Trophoblast cell (in vitro differentiated cells and primary cell): ENCODE data around the gene CTBP2.

Experiments used
- DNase-seq, 2 donors: peaks; one replicate each; pipeline ENCODE4 v3.0.0-alpha.2; 2016
- H2AFZ ChIP-seq: 2 replicates; pipeline ENCODE4 v1.6.1; 2013; ENCODE audit warnings: low read length, moderate library complexity, mild to moderate bottlenecking; ENCODE audit not compliant: insufficient read depth, poor library complexity
- H2AK5ac ChIP-seq: 2 replicates; pipeline ENCODE4 v1.6.1; 2013; ENCODE audit warnings: mild to moderate bottlenecking, low read length
- H2BK120ac ChIP-seq: 2 replicates; pipeline ENCODE4 v1.6.1; 2013; ENCODE audit warnings: low read length, mild to moderate bottlenecking, moderate library complexity; ENCODE audit not compliant: insufficient read depth, poor library complexity
- H2BK12ac ChIP-seq: 2 replicates; pipeline ENCODE4 v1.6.1; 2013; ENCODE audit warnings: mild to moderate bottlenecking, low read length, moderate library complexity
- H2BK5ac ChIP-seq: 2 replicates; pipeline ENCODE4 v1.6.1; 2013; ENCODE audit warnings: low read length, low read depth, moderate library complexity, mild to moderate bottlenecking; ENCODE audit not compliant: poor library complexity
- H3K14ac ChIP-seq: 2 replicates; pipeline ENCODE4 v1.6.1; 2013; ENCODE audit warnings: mild to moderate bottlenecking, low read length
- H3K18ac ChIP-seq: 2 replicates; pipeline ENCODE4 v1.6.1; 2013; ENCODE audit warnings: mild to moderate bottlenecking, low read length
- H3K23ac ChIP-seq: 2 replicates; pipeline ENCODE4 v1.6.1; 2013; ENCODE audit warnings: low read length
- H3K27ac ChIP-seq: 2 replicates; pipeline ENCODE4 v1.5.1; 2013; ENCODE audit warnings: low read depth, mild to moderate bottlenecking, inconsistent platforms, low read length, moderate library complexity
- H3K27me3 ChIP-seq: 2 replicates; pipeline ENCODE4 v1.6.1; 2013; ENCODE audit warnings: inconsistent platforms, mild to moderate bottlenecking, low read length, moderate library complexity; ENCODE audit not compliant: insufficient read depth
- H3K36me3 ChIP-seq, 2 experiments: 1 replicate in 1 of 2; 2 replicates in 1 of 2; pipeline ENCODE4 v1.6.1; 2013; ENCODE audit warnings: low read length in 2 of 2, mild to moderate bottlenecking in 2 of 2, moderate library complexity in 1 of 2; ENCODE audit not compliant: insufficient read depth in 2 of 2, control insufficient read depth in 1 of 2
- H3K4ac ChIP-seq: 2 replicates; pipeline ENCODE4 v1.6.1; 2013; ENCODE audit warnings: low read depth, mild to moderate bottlenecking, low read length, moderate library complexity
- H3K4me1 ChIP-seq, 2 experiments: 1 replicate in 1 of 2; 2 replicates in 1 of 2; pipeline ENCODE4 v1.6.1; 2013; ENCODE audit warnings: low read length in 2 of 2, mild to moderate bottlenecking in 2 of 2, moderate library complexity in 1 of 2; ENCODE audit not compliant: insufficient read depth in 2 of 2, control insufficient read depth in 1 of 2
- H3K4me2 ChIP-seq: 2 replicates; pipeline ENCODE4 v1.6.1; 2013; ENCODE audit warnings: inconsistent platforms, mild to moderate bottlenecking, low read length, moderate library complexity
- H3K4me3 ChIP-seq: 2 replicates; pipeline ENCODE4 v1.5.1; 2013; ENCODE audit warnings: mild to moderate bottlenecking, low read depth, low read length, inconsistent platforms
- H3K79me1 ChIP-seq: one replicate; pipeline ENCODE4 v1.6.1; 2013; ENCODE audit warnings: low read length
- H3K79me2 ChIP-seq: 2 replicates; pipeline ENCODE4 v1.6.1; 2013; ENCODE audit warnings: low read length, mild to moderate bottlenecking; ENCODE audit not compliant: control insufficient read depth, insufficient read depth, poor library complexity
- H3K9ac ChIP-seq: 2 replicates; pipeline ENCODE4 v1.6.1; 2013; ENCODE audit warnings: mild to moderate bottlenecking, low read length
- H3K9me3 ChIP-seq: 2 replicates; pipeline ENCODE4 v1.6.1; 2013; ENCODE audit warnings: low read depth, mild to moderate bottlenecking, control low read depth, inconsistent platforms, low read length; ENCODE audit not compliant: insufficient read depth
- H4K12ac ChIP-seq: 2 replicates; pipeline ENCODE4 v1.6.1; 2013; ENCODE audit warnings: low read depth, mild to moderate bottlenecking, low read length, moderate library complexity
- H4K8ac ChIP-seq: 2 replicates; pipeline ENCODE4 v1.6.1; 2013; ENCODE audit warnings: low read depth, mild to moderate bottlenecking, low read length, moderate library complexity
- H4K91ac ChIP-seq: one replicate; pipeline ENCODE4 v1.6.1; 2013; ENCODE audit warnings: low read depth, mild to moderate bottlenecking, low read length, moderate library complexity
- WGBS: extraction: QIAGEN DNeasy Blood & Tissue Kit; methylation state at CpG from one replicate; pipeline ENCODE4 v1.1.7; 2013; ENCODE audit warnings: missing lambda C conversion rate; ENCODE audit not compliant: insufficient read length, insufficient coverage; ENCODE audit errors: extremely low coverage; 5-methylcytosine and 5-hydroxymethylcytosine counted together

Gene CTBP2

GRCh38 chr10:125120053-125120710 is 40.2 kb downstream of the CTBP2 start:
- Histone ChIP-seq H3K79me2 (peaks cover 26% of the 10 kb centered on the region), H3K23ac (no peak overlapping the region), H3K27me3 (no peaks in the 10 kb centered on the region), H3K79me1 (no peaks in the 10 kb centered on the region), H3K27ac (no peak overlapping the region), H3K4me2 (no peak overlapping the region), H2AK5ac (no peak overlapping the region), H3K4me1 (no peaks in the 10 kb centered on the region), H3K9ac (no peak overlapping the region), H2AFZ (no peak overlapping the region), H3K4me3 (no peak overlapping the region), H4K8ac (no peak overlapping the region), H3K36me3 (peaks cover 11 to 13% of the 10 kb centered on the region in 2 experiments), H2BK12ac (no peak overlapping the region), H3K18ac (no peak overlapping the region), H3K4ac (peak overlapping the region; percentile 69), H2BK5ac (no peak overlapping the region), H4K12ac (no peak overlapping the region), H2BK120ac (no peak overlapping the region), H3K14ac (no peak overlapping the region), H4K91ac (no peak overlapping the region), H3K9me3 (no peaks in the 10 kb centered on the region)
- WGBS, result no CpG with 5 or more reads among the region's 11 CpGs
- DNase-seq, result no peak

GRCh38 chr10:125118701-125119100 is 41.7 kb downstream of the CTBP2 start:
- Histone ChIP-seq H3K27me3 (no peaks in the 10 kb centered on the region), H3K18ac (no peak overlapping the region), H2BK120ac (no peak overlapping the region), H3K14ac (no peak overlapping the region), H3K27ac (no peak overlapping the region), H3K23ac (no peak overlapping the region), H2BK12ac (no peak overlapping the region), H2BK5ac (no peak overlapping the region), H4K91ac (no peak overlapping the region), H3K36me3 (peaks cover 12 to 14% of the 10 kb centered on the region in 2 experiments), H3K9me3 (no peaks in the 10 kb centered on the region), H2AFZ (no peak overlapping the region), H3K79me1 (no peaks in the 10 kb centered on the region), H3K4me1 (peaks cover 0 to 2% of the 10 kb centered on the region in 2 experiments), H2AK5ac (no peak overlapping the region), H3K4ac (peak overlapping the region; percentile 41), H3K4me2 (no peak overlapping the region), H3K9ac (no peak overlapping the region), H4K12ac (no peak overlapping the region), H3K4me3 (no peak overlapping the region), H4K8ac (no peak overlapping the region), H3K79me2 (peaks cover 22% of the 10 kb centered on the region)
- DNase-seq, result no peak
- WGBS, result no CpG with 5 or more reads among the region's 10 CpGs

- Histone ChIP-seq H3K9me3 (no peaks in the 10 kb centered on the region), H3K4ac (peak overlapping the region; percentile 56), H3K27me3 (no peaks in the 10 kb centered on the region), H4K8ac (no peak overlapping the region), H3K23ac (no peak overlapping the region), H3K14ac (no peak overlapping the region), H2BK12ac (no peak overlapping the region), H3K4me1 (peaks cover 0 to 2% of the 10 kb centered on the region in 2 experiments), H3K27ac (no peak overlapping the region), H2BK120ac (no peak overlapping the region), H4K91ac (no peak overlapping the region), H3K4me3 (no peak overlapping the region), H2BK5ac (no peak overlapping the region), H3K9ac (no peak overlapping the region), H3K4me2 (no peak overlapping the region), H3K36me3 (peaks cover 12 to 14% of the 10 kb centered on the region in 2 experiments), H4K12ac (no peak overlapping the region), H2AK5ac (no peak overlapping the region), H2AFZ (no peak overlapping the region), H3K18ac (no peak overlapping the region), H3K79me1 (no peaks in the 10 kb centered on the region), H3K79me2 (peaks cover 19% of the 10 kb centered on the region)
- no CpG with 5 or more reads among the region's 14 CpGs for WGBS
- DNase-seq, result no peak
Observed at GRCh38 chr10:125118011-125118611, 42.3 kb downstream of the CTBP2 start.

GRCh38 chr10:125116652-125117310 is 43.6 kb downstream of the CTBP2 start:
- Histone ChIP-seq H2AFZ (no peak overlapping the region), H3K79me1 (no peaks in the 10 kb centered on the region), H4K91ac (no peak overlapping the region), H3K4me2 (no peak overlapping the region), H3K79me2 (peaks cover 15% of the 10 kb centered on the region), H3K14ac (no peak overlapping the region), H4K12ac (no peak overlapping the region), H3K9me3 (no peaks in the 10 kb centered on the region), H3K4ac (peak overlapping the region; percentile 55), H2BK5ac (no peak overlapping the region), H3K36me3 (peaks cover 6 to 12% of the 10 kb centered on the region in 2 experiments), H2AK5ac (no peak overlapping the region), H3K27me3 (no peaks in the 10 kb centered on the region), H3K18ac (peak overlapping the region; percentile 18), H4K8ac (no peak overlapping the region), H2BK12ac (no peak overlapping the region), H2BK120ac (no peak overlapping the region), H3K23ac (no peak overlapping the region), H3K9ac (no peak overlapping the region), H3K4me3 (no peak overlapping the region), H3K4me1 (peaks cover 0 to 2% of the 10 kb centered on the region in 2 experiments), H3K27ac (no peak overlapping the region)
- WGBS, result no CpG with 5 or more reads among the region's 18 CpGs
- DNase-seq, result no peak
